ENCODE results near the gene TCF7L1.

GRCh38 chr2:85183076-85183475, 49.9 kb downstream of the TCF7L1 start:
- TF ChIP-seq CTCF (conservative IDR thresholded peaks at IDR 0.05; ENCODE audit: low read length) (no peak), EZH2phosphoT487 (IDR thresholded peaks at IDR 0.05; ENCODE audit: borderline replicate concordance, low read depth, low read length) (no peak)

Measured in OCI-LY7 (cell line).